ENCODE results near the gene CLIC4. TPM values are rescaled to one million over a fixed set of nuclear protein-coding genes. Genes with fewer than 3 reads are reported as not detected.
A peak's percentile ranks its signal among the peaks of the same experiment; 100 is the strongest.

Gene CLIC4
- total RNA-seq, 2 donors from 2014 or later = 236 to 265 TPM

DNA sequence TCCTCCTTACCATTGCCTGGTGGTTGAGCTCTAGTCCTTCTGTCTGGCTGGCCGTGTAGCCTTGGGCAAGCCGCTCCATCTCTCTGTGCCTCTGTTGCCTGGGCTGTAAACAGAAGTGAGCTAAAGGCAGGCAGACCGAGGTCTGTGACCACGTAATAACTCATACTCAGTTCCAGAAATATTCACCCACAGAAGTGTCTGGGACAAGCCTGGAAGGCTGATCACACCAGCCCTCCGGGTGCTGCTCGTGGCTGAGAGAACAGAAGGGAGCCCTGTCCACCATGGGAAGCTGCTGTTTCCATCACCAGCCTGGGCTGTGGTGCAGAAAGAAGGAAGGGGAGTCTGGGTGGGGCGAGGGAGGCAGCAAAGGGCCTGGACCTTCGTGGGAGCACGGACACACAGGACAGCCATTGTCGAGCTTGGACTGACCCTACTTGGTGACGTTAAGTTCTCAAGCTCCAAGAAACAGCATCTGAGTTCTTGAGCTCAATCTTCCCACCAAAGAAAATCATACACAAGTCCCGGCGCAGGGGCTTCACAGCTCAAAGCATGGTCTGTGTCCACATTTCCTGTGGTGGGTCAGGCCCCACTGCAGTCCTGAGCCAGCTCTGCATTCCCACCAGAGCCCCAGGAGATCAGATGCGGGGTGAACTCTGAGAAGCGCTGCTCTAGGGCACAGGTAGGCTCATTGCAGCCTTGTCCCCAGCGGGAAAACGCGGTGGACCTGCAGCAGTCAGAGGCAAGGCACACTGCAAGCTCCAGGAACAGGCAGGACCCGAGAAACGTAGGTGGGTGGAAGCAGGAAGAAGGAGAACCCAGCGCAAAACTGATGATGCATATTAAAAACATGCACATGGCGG, 123.0 kb downstream of the CLIC4 start:
- TF ChIP-seq, protein P1, sequence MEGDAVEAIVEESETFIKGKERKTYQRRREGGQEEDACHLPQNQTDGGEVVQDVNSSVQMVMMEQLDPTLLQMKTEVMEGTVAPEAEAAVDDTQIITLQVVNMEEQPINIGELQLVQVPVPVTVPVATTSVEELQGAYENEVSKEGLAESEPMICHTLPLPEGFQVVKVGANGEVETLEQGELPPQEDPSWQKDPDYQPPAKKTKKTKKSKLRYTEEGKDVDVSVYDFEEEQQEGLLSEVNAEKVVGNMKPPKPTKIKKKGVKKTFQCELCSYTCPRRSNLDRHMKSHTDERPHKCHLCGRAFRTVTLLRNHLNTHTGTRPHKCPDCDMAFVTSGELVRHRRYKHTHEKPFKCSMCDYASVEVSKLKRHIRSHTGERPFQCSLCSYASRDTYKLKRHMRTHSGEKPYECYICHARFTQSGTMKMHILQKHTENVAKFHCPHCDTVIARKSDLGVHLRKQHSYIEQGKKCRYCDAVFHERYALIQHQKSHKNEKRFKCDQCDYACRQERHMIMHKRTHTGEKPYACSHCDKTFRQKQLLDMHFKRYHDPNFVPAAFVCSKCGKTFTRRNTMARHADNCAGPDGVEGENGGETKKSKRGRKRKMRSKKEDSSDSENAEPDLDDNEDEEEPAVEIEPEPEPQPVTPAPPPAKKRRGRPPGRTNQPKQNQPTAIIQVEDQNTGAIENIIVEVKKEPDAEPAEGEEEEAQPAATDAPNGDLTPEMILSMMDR (IDR thresholded peaks at IDR 0.05) = no peak
- no peaks in the 10 kb centered on the region for H3K4me1 ChIP-seq
- no peak overlapping the region for H3K27ac ChIP-seq
- H3K4me3 ChIP-seq = no peak overlapping the region
- DNase-seq (ENCODE audit: low spot score) = peak; percentile 40
- no peaks in the 10 kb centered on the region for H3K9me3 ChIP-seq
- no peaks in the 10 kb centered on the region for H3K36me3 ChIP-seq
- H3K27me3 ChIP-seq = no peaks in the 10 kb centered on the region

DNA sequence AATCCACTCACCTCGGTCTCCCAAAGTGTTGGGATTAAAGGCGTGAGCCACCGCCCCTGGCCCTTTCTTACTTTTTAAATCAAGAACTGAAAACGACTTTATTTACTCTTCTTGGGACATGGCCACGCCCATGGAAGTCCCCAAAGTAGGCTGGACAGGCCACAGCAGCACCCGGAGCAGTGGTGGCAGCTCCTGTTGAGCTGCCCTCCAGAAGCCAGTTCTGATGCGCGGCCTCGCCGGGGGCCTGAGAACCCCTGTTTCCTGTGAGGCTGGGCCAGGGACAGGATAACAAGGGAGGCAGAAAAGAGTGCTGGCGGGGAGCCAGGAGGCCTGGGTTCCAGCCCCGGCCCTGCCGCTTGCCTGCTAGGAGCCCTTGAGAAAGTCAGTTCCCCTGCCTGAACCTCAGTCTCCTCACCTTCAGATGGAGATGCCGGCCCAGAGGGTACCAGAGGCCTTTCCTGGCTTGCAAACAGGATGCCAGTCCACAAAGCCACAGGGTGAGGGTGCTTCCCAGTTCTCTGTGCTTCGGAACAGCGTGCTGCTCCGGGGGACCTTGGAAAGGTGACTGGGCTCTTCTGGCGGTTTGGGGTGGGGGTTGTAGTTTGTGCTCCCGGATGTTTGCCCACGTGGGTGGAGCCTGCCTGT, 125.4 kb downstream of the CLIC4 start:
- H3K36me3 ChIP-seq = no peaks in the 10 kb centered on the region

DNA sequence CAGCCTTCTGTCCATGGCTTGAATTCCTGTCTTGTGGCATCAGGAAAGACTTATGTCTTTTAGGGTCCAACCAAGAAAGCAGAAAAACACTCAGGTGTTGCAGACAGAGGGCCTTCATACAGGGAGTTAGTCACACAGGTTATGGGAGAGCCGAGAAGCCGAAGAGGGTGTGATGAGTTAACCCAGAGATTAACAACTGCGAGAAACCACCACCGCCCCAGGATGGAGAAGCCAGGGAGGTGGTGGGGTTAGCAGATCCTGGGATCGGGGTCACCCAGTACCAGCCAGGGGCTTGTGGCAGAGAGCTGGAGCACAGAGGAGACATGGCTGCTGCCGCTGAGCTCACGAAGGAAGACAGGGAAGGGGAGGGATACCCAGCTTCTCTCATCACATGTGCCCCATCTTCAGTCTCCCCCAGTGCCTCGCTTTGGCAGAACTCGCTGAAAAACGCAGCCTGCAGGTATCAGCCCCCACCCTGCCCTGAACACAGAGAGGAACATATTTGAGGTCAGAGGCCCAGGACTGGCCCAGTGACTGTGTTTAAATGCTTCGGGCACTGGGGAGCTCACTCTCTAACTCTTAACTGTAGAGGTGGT, 126.2 kb downstream of the CLIC4 start:
- Histone ChIP-seq H3K4me3 (no peak overlapping the region), H3K27ac (no peak overlapping the region), H3K4me1 (no peaks in the 10 kb centered on the region), H3K9me3 (no peaks in the 10 kb centered on the region), H3K36me3 (no peaks in the 10 kb centered on the region), H3K27me3 (no peaks in the 10 kb centered on the region)
- peak; percentile 40 for DNase-seq (ENCODE audit: low spot score)
- TF ChIP-seq, protein P1 (IDR thresholded peaks at IDR 0.05) = no peak

More for the DNA sequence above, 125.4 kb downstream of the CLIC4 start:
- Histone ChIP-seq H3K27ac (no peak overlapping the region), H3K4me3 (no peak overlapping the region), H3K27me3 (no peaks in the 10 kb centered on the region), H3K4me1 (no peaks in the 10 kb centered on the region), H3K9me3 (no peaks in the 10 kb centered on the region)
- TF ChIP-seq, protein P1 (IDR thresholded peaks at IDR 0.05) = no peak
- peak; percentile 54 for DNase-seq (ENCODE audit: low spot score)

DNA sequence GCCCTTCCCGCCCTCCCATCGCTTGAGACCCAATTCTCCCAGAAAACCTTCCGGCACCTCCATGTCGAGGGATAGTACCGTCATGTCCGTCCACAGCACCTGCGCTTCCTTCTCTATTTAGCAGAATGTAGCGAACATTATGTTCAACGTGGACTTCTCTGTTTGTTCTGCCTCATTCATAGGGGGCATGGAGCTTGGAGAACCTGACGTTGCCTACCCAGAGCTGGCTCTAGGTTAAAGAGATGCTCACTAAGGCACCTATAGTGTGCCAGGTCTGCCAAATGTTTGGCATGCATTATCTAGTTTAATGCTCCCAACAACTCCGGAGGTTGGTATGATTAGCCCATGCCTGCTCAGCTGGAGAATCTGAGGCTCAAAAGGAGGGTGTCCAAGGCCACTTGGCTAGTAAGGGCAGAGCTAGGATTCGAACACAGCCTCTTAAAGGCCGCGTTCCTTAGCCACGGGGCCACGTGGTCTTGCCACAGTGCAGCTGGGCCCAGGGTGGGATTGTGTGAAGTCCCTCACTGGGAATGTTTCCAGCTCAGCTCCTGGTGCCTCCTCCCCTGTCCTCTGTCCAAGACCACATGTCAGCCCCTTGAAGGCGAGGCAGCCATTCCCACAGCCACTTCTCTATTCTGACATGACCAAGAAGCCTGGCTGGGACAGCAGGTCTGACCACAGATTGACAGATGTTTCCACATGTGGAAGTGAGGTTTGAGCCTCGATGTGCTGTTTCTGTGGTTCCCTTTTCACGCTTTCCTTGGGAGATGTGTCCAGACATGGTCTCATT, 127.0 kb downstream of the CLIC4 start:
- no peak overlapping the region for H3K27ac ChIP-seq
- DNase-seq (ENCODE audit: low spot score) = no peak
- TF ChIP-seq, protein P1 (IDR thresholded peaks at IDR 0.05) = no peak
- no peak overlapping the region for H3K4me3 ChIP-seq
- no peaks in the 10 kb centered on the region for H3K36me3 ChIP-seq
- no peaks in the 10 kb centered on the region for H3K27me3 ChIP-seq
- no peaks in the 10 kb centered on the region for H3K4me1 ChIP-seq
- H3K9me3 ChIP-seq = no peaks in the 10 kb centered on the region

DNA sequence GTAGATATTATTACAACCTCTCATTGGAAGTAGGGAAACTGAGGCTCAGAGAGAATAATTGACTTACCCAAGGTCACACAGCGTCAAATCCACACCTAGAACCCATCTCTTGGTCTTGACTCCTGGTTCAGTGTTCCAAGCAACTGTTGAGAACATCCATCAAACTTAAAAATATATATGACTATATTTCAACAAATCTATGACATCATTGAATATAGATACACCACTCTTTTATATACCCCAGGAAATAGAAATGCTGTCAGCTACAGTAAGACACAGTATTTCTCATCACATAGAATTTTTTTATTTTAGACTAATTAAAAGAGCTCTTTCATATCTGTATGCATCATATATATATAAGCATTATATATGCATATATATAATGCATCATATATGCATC, 127.9 kb downstream of the CLIC4 start:
- Histone ChIP-seq H3K36me3 (no peaks in the 10 kb centered on the region), H3K4me3 (no peak overlapping the region), H3K9me3 (no peaks in the 10 kb centered on the region), H3K27me3 (no peaks in the 10 kb centered on the region), H3K27ac (no peak overlapping the region), H3K4me1 (no peaks in the 10 kb centered on the region)
- no peak for DNase-seq (ENCODE audit: low spot score)
- TF ChIP-seq, protein P1 (IDR thresholded peaks at IDR 0.05) = no peak

Data from right atrium auricular region (tissue), 2 donors.